SK-N-SH (cell line): ENCODE results near the gene METTL1. TPM values are rescaled to one million over a fixed set of nuclear protein-coding genes. Genes with fewer than 3 reads are reported as not detected.
A peak's percentile ranks its signal among the peaks of the same experiment; 100 is the strongest.

Experiments used
- CTCF ChIA-PET: fragments of 300-600, 350-600 bp; formaldehyde crosslinking; extraction: SDS; loops from one replicate; lab custom pipeline; 2021; lab: Yijun Ruan, JAX
- POLR2A ChIA-PET: fragments of 350-600 bp; sonication (Branson Sonifier 250); formaldehyde crosslinking; extraction: SDS; loops from one replicate; lab custom pipeline; 2020; ENCODE audit warnings: antibody characterized with exemption, inconsistent platforms; lab: Yijun Ruan, JAX
- DNase-seq: peaks from one replicate; pipeline ENCODE4 v3.0.0; 2012
- H2AFZ ChIP-seq: fragments of 200-600 bp; sonication (generic); 2 replicates; pipeline ENCODE4 v1.8.1; 2016; ENCODE audit warnings: antibody characterized with exemption, mild to moderate bottlenecking, low read depth
- H3F3A ChIP-seq: fragments of 200-600 bp; sonication (generic); replicated peaks from 2 replicates; pipeline ENCODE3; 2016; ENCODE audit warnings: antibody characterized with exemption, mild to moderate bottlenecking; ENCODE audit not compliant: insufficient read depth
- H3K27ac ChIP-seq, 2 experiments: fragments of 200-500 bp in 1 of 2; fragments of 200-600 bp in 1 of 2; sonication (Bioruptor generic) in 1 of 2; sonication (generic), shearing (Covaris generic) in 1 of 2; 2 replicates each; pipeline versions ENCODE4 v1.5.1 to v1.6.1; 2014 to 2016; ENCODE audit warnings: low read depth in 2 of 2, inconsistent platforms in 1 of 2, low read length in 1 of 2, mild to moderate bottlenecking in 1 of 2, mixed read lengths in 1 of 2
- H3K27me3 ChIP-seq: fragments of 200-600 bp; sonication (generic), shearing (Covaris generic); 2 replicates; pipeline ENCODE4 v1.6.1; 2016; ENCODE audit warnings: mixed run types; ENCODE audit not compliant: insufficient read depth
- H3K36me3 ChIP-seq, 2 experiments: fragments of 200-500 bp in 1 of 2; fragments of 200-600 bp in 1 of 2; sonication (Bioruptor generic) in 1 of 2; sonication (generic) in 1 of 2; replicated peaks in 1 of 2; 2 replicates each; pipeline versions ENCODE3 to v1.5.1; 2014 to 2016; ENCODE audit warnings: low read length in 1 of 2, mild to moderate bottlenecking in 1 of 2; ENCODE audit not compliant: insufficient read depth in 2 of 2, control insufficient read depth in 1 of 2
- H3K4me1 ChIP-seq, 2 experiments: fragments of 200-500 bp in 1 of 2; fragments of 200-600 bp in 1 of 2; sonication (Bioruptor generic) in 1 of 2; sonication (generic), shearing (Covaris generic) in 1 of 2; 2 replicates each; pipeline versions ENCODE4 v1.5.1 to v1.6.1; 2014 to 2016; ENCODE audit warnings: low read depth in 1 of 2, low read length in 1 of 2, mixed run types in 1 of 2; ENCODE audit not compliant: insufficient read depth in 2 of 2, control insufficient read depth in 1 of 2
- H3K4me2 ChIP-seq: fragments of 200-600 bp; sonication (generic), shearing (Covaris generic); 2 replicates; pipeline ENCODE4 v1.6.1; 2017; ENCODE audit warnings: mixed run types
- H3K4me3 ChIP-seq, 2 experiments: fragments of 200-500 bp in 1 of 2; fragments of 200-600 bp in 1 of 2; sonication (Bioruptor generic) in 1 of 2; sonication (generic), shearing (Covaris generic) in 1 of 2; 2 replicates each; pipeline versions ENCODE4 v1.5.1 to v1.8.1; 2014 to 2016; ENCODE audit warnings: low read depth in 2 of 2, inconsistent platforms in 1 of 2, low read length in 1 of 2, mild to moderate bottlenecking in 1 of 2, mixed read lengths in 1 of 2, moderate library complexity in 1 of 2
- H3K79me2 ChIP-seq: fragments of 200-600 bp; sonication (generic); 2 replicates; pipeline ENCODE4 v1.8.1; 2017; ENCODE audit warnings: mild to moderate bottlenecking; ENCODE audit not compliant: insufficient read depth
- H3K9ac ChIP-seq: fragments of 200-600 bp; sonication (generic); 2 replicates; pipeline ENCODE4 v1.6.1; 2017; ENCODE audit warnings: mixed run types
- H3K9me2 ChIP-seq: fragments of 200-600 bp; sonication (generic); 2 replicates; pipeline ENCODE4 v1.6.1; 2017; ENCODE audit warnings: mixed run types
- H3K9me3 ChIP-seq: fragments of 200-600 bp; sonication (generic); 2 replicates; pipeline ENCODE4 v1.6.1; 2017; ENCODE audit warnings: mixed run types, mild to moderate bottlenecking, moderate library complexity
- H4K20me1 ChIP-seq: fragments of 200-600 bp; sonication (generic); 2 replicates; pipeline ENCODE4 v1.6.1; 2017; ENCODE audit warnings: mild to moderate bottlenecking, mixed run types; ENCODE audit not compliant: insufficient read depth
- CTCF ChIP-seq: fragments of 200-600 bp; sonication (generic); IDR thresholded peaks from 2 replicates; pipeline ENCODE4 v1.6.1; 2017; ENCODE audit warnings: antibody characterized with exemption, mild to moderate bottlenecking, moderate library complexity
- EZH2phosphoT487 ChIP-seq: fragments of 200-600 bp; sonication (generic); IDR thresholded peaks from 2 replicates; pipeline ENCODE4 v1.6.1; 2017; ENCODE audit warnings: low read depth, mixed run types, mild to moderate bottlenecking, antibody characterized with exemption, moderate library complexity, borderline replicate concordance
- FOXJ3 ChIP-seq: sonication (generic); formaldehyde crosslinking; IDR thresholded peaks from 2 replicates; pipeline ENCODE4 v1.5.1; 2020; ENCODE audit warnings: mild to moderate bottlenecking, missing genetic modification reagents
- FOXM1 ChIP-seq: IDR thresholded peaks from 2 replicates; pipeline ENCODE4 v1.4.0; 2012; ENCODE audit warnings: low read depth, mild to moderate bottlenecking
- MEF2A ChIP-seq: IDR thresholded peaks from 2 replicates; pipeline ENCODE4 v1.4.0; 2012; ENCODE audit warnings: low read depth, borderline replicate concordance
- MXI1 ChIP-seq: IDR thresholded peaks from 2 replicates; pipeline ENCODE4 v1.6.1; 2012; ENCODE audit warnings: mild to moderate bottlenecking, low read depth, low read length, improper control_type of control experiment
- NFIC ChIP-seq: IDR thresholded peaks from 2 replicates; pipeline ENCODE4 v1.4.0; 2012; ENCODE audit warnings: borderline replicate concordance
- RAD21 ChIP-seq: IDR thresholded peaks from 2 replicates; pipeline ENCODE4 v1.6.1; 2012; ENCODE audit warnings: mild to moderate bottlenecking, low read length
- TCF12 ChIP-seq: IDR thresholded peaks from 2 replicates; pipeline ENCODE4 v1.4.0; 2012
- ZBTB33 ChIP-seq: IDR thresholded peaks from 2 replicates; pipeline ENCODE4 v1.4.0; 2012; ENCODE audit warnings: low read depth, borderline replicate concordance
- WGBS: methylation state at CpG from one replicate; pipeline ENCODE4 v1.1.6; 2017; ENCODE audit warnings: low lambda C conversion rate; 5-methylcytosine and 5-hydroxymethylcytosine counted together
- polyA plus RNA-seq, 3 experiments: library from polyadenylated mRNA; depleted of rRNA; stranded (reverse); fragments of >200 nt; gene quantifications; 2 replicates each; pipeline ENCODE4 v1.2.3, GENCODE V29; 2012

The METTL1 gene
- polyA plus RNA-seq, 1 of the 3 experiments (the other 2 are of a cell fraction) = 28.0 TPM

- TF ChIP-seq MEF2A (no peak), CTCF (no peak), FOXM1 (no peak)
Observed at GRCh38 chr12:57816001-57816854, 44.3 kb upstream of the METTL1 start (continued).

- Histone ChIP-seq H3K79me2 (no peaks in the 10 kb centered on the region), H3K9ac (no peak overlapping the region), H3K4me1 (peaks cover 0 to 20% of the 10 kb centered on the region in 2 experiments; a peak in 2 of 4 replicates), H2AFZ (no peak overlapping the region), H4K20me1 (no peaks in the 10 kb centered on the region), H3K9me2 (no peaks in the 10 kb centered on the region), H3K4me3 (no peak overlapping the region)
- CTCF ChIA-PET = interaction anchor here (0.6 to 10.2 kb wide), 14 partner anchors 11 to 160 kb away, joined by 3 to 96 read pairs (median 4); partner anchors contain the start of genes CYP27B1 and TSFM
- TF ChIP-seq EZH2phosphoT487 (no peak), RAD21 (peak; percentile 44)
- TF ChIP-seq, all 33 proteins: peak for 1
- no peaks in the 10 kb centered on the region for H3K27me3 ChIP-seq
- peaks cover 12 to 20% of the 10 kb centered on the region in 2 experiments for H3K36me3 ChIP-seq
- POLR2A ChIA-PET = interaction anchor here (1.4 kb wide), 1 partner anchor 9 kb away, joined by 4 read pairs; no protein-coding TSS in a partner anchor
- no peaks in the 10 kb centered on the region for H3K9me3 ChIP-seq
- peak overlapping the region in 1 of 2 experiments; percentile 11; a peak in 1 of 4 replicates for H3K27ac ChIP-seq
- H3K4me2 ChIP-seq = no peak overlapping the region
- WGBS = 77% methylated on average over 9 of the region's 13 CpGs
- peak; percentile 33 for DNase-seq
- peaks cover 10% of the 10 kb centered on the region for H3F3A ChIP-seq
Observed at GRCh38 chr12:57815177-57816000, 43.5 kb upstream of the METTL1 start.

GRCh38 chr12:57813971-57814772, 42.3 kb upstream of the METTL1 start:
- H3K4me3 ChIP-seq = no peak overlapping the region
- peaks cover 10% of the 10 kb centered on the region for H3F3A ChIP-seq
- WGBS = 82% methylated on average over 17 of the region's 17 CpGs
- no peaks in the 10 kb centered on the region for H3K9me3 ChIP-seq
- H3K9me2 ChIP-seq = no peaks in the 10 kb centered on the region
- no peak overlapping the region for H3K4me2 ChIP-seq
- H3K9ac ChIP-seq = no peak overlapping the region
- H3K4me1 ChIP-seq = peaks cover 0 to 20% of the 10 kb centered on the region in 2 experiments; a peak in 2 of 4 replicates
- POLR2A ChIA-PET = no interaction called here
- H3K79me2 ChIP-seq = no peaks in the 10 kb centered on the region
- H3K27me3 ChIP-seq = no peaks in the 10 kb centered on the region
- H3K36me3 ChIP-seq = peaks cover 5 to 16% of the 10 kb centered on the region in 2 experiments
- H2AFZ ChIP-seq = no peak overlapping the region
- DNase-seq = peak; percentile 27
- CTCF ChIA-PET = interaction anchor here (1.1 to 10.2 kb wide), 5 partner anchors 12 to 100 kb away, joined by 3 to 96 read pairs (median 5); no protein-coding TSS in a partner anchor
- H3K27ac ChIP-seq = no peak overlapping the region
- no peaks in the 10 kb centered on the region for H4K20me1 ChIP-seq
- TF ChIP-seq ZBTB33 (no peak), MXI1 (no peak), NFIC (no peak), CTCF (no peak), TCF12 (no peak), FOXJ3 (CRISPR knock-in tag) (no peak)
